Measurements from ENCODE around the gene XIRP1.

Gene XIRP1

DNA sequence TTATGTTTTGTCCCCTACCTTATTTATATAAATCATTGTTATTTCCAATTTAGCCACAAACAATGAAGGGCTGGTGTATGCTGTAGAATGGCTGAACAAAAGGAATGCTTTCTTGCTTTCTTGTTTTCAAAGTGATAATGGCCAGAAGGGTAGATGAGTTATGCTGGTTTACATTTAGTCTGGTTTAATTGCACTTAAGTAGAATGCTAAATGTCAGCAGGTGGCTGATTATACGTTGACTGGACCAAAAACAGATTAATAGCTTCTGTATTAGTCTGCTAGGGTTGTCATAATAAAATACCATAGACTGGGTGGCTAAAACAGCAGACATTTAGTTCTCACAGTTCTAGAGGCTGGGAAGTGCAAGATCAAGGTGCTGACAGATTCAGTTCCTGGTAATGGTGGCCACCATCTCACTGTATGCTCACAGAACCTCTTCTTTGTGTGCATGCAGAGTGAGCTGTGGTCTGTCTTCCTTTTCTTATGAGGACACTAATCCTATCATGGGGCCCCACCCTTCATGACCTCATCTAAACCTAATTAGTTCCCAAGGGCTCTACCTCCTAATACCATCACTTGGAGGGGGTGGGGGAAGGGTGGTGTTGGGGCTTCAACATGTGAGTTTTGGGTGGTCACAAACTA is 17.1 kb upstream of the XIRP1 start:
- DNase-seq (ENCODE audit: low spot score), result no peak

DNA sequence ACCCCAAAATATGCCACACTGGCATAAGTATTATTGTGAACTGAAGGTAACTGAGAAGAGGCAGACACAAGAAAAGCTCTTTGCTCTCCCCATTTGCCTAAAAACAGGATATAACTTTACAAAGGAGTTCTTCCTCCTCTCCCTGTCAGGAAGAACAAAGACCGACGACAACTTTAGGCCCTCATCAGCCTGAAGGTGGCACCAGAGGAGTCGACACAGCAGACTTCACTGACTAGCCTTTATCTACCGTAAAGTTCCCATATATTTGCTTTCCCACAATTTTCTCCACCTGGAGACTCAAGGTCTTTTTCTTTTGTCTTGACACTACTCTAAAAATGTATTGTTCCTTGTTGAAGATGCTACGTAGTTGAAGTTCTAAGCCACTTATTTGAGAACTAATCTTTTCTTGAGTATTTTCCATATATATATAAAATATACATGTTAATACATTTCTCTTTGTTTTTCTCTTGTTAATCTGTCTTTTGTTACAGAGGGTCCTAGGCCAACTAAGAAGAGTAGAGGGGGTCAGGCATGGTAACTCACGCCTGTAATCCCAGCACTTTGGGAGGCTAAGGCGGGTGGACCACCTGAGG is 16.2 kb upstream of the XIRP1 start:
- DNase-seq (ENCODE audit: low spot score), result peak; percentile 55

DNA sequence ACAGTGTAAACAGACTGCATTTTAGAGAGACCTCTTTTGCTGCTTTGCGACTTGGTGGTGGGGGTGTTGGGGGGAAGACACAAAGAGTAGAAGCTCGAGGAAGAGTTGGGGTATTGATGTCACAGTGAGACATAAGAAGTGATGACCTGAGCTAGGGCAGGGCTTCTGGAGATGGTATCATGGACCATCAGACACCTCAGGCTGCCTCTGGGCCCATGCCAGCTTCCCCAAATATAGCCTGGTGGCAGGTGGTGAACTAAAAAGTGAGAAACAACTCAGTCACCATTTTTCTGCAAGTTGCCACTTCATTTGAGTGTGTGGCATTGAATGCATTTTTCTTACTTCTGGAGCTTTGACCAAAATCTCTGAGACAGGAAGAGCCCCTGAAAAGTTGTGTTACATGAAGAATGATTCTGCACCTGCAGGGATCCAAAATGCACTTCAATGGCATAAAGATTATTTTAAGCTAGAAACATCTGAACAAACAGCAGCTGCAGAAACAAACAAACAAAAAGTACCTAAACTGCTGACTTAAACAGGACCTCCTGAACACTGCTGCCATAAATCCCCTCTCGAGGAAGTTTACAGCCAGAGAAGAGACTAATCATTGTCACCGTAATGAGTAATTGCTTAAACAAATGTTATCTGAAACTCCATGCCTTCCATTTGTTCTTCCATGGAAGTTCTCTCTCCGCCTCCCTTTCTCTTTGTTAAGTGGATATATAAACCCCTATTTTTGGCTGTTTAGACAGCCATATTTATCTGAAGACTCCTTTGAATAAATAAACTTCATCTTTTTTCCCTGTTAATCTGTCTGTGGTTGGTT is 15.2 kb upstream of the XIRP1 start:
- DNase-seq (ENCODE audit: low spot score), result no peak

DNA sequence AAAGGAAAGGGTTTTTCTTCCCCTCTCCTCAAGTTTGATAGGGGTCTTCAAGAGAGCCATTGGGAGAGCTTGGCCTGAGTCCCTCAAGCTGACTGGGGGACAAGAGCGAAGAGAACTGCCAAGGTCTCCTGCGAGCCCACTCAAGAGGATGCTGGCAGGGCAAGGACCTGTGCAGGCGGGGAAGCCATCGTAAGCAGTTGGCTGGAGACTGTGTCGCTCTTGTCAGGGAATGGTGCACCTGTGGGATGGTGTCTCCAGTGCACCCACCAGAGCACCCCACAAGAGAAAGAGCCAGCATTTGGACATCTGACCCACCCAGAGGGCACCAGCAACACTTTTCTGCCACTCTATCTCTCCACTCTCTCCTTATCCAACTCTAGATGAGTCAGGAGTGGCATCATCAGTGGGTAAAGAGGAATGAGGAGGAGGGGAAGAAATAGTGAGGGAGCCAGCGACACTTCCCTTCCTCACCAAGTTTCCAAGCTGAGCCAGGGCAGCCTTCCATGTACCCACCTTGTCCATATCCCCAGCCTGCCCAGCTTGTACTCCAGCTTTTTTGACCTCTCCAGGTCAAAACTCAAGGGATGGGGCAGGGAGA is 13.6 kb upstream of the XIRP1 start:
- DNase-seq (ENCODE audit: low spot score), result no peak

DNA sequence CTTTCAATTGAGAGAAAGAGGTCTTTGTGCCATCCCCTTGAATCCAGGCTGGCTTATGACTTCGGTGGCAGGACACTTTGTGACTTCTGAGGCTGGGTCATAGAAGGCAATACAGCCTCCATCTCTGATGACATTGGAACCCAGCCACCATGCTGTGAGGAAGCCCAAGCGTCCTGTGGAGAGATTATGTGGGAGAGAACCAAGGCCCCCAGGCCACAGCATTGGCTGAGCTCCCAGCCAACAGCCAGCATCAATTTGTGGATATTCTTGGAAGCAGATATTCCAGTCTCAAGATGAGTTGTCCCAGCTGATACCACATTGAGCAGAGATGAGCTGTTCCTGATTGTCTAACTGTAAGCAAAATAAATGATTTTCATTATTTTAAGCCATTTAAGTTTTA is 12.7 kb upstream of the XIRP1 start:
- no peak for DNase-seq (ENCODE audit: low spot score)

DNA sequence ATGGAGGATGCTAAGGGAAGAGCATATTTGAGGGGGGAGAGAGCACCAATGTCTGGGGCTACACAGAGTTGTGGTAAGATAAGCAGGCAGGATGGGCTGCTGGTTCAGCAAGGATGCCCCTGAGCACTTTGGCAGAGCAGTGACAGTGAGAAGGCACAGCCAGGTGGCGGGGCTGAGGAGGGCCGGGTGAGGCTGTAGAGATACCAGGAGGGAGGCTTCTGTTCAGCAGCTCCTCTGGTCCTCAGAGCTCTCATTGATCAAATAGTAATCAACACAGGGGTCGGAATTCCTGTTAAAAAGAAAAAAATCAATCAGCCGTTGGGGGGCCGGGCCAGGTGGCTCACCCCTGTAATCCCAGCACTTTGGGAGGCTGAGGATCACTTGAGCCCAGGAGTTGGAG is 11.5 kb upstream of the XIRP1 start:
- no peak for DNase-seq (ENCODE audit: low spot score)

DNA sequence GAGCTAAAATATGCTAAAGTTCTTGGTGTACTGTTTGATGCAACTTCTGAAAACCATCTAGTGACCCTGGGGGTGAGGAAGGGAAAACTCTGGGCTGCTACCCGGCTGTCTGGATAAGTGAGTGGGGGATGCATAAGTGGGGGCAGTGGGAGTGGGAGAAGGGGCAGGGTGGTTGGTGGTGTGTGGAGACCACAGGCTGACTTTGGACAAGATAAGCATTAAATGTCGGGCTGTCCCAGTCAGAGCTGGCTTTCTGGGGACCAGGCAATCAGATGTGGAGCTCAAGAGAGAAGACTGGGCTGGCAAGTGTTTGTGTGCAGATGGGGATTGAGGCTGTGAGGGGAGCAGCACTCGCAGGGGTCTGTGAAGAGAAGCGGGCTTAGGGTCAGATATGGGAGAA is 11.0 kb upstream of the XIRP1 start:
- no peak for DNase-seq (ENCODE audit: low spot score)

DNA sequence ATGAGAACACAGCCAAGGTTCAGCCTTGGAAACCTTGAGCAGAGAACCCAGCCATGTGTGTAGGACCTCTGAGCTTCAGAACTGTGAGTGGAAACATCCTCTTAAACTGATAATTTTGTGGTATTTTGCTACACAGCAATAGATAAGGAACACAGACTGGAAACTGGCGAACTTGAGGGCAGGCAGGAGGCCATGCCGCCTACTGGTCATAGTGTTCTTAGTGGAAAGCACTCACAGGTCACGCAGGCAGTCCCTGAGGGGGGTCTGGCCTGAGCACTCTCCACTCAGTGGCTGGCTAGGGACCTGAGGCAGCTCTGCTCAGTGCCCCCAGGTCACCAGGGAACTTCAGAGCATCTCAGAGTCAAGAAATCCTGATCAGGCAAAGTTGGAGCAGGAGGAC is 9.7 kb upstream of the XIRP1 start:
- no peak for DNase-seq (ENCODE audit: low spot score)

DNA sequence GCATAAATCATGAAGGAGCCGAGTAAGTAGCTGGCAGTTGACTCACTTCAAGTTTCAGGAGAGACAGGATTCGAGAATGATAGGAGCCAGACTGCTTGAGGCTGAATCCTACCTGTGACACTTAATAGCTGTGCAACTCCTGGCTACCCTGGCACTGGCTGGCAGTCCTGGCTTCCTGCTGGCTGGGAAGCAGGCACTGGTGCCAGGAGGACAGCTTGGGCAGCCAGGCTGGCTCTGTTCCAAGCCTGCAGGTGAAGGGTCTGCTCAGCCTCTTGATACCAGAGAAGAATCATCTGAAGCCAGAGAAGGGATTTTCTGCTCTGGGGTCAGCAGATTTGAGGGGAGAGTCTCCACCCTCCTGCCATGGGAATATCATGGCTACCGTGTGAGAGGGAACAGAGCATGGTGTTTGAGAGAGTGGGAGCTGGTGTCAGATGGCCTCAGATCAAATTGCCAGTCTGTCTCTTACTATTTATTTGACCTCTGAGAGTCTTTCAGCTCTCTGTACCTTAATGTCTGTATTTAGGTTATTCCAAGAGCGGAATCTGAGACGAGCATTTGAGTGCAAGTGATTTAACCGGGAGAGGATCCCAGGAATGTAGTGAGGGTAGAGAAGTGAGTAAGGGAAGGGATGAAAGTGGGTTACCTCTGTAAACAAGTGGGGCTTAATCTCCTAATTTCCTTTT is 4.4 kb upstream of the XIRP1 start:
- DNase-seq (ENCODE audit: low spot score), result peak; percentile 25

DNA sequence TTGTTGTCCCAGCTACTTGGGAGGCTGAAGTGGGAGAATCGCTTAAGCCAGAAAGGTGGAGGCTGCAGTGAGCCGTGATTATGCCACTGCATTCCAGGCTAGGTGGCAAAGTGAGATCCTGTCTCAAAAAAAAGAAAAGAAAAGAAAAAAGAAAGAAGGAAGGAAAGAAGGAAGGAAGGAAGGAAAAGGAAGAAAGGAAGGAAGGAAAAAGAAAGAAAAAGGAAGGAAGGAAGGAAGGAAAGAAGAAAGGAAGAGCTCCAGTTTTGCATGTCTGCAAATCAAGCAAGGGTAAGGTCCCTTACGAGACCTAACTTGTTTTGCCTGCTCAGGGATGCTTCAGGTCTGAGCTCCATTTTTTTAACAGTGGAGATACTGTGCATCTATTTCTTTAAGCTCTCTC is 3.6 kb upstream of the XIRP1 start:
- no peak for DNase-seq (ENCODE audit: low spot score)

DNA sequence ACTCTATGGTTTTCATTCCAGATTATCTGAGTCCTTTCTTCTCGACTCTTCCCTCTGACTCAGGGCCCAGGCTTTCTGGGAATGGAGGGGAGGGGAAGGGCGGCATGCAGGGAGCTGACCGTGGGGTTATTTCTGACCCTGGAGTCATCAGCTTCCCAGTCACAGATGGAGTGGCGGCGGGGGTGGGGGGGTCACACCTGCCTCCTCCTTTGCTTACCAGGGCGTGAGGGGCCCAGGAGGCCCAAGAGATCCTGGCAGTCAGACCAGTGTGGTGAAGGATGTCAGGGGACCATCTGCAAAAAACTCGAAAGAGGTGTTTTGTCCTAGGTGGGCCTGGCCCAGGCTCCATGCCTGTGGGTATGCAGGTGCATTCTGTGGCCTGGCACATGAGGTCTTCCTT is 996 bp upstream of the XIRP1 start:
- DNase-seq (ENCODE audit: low spot score), result peak; percentile 80

DNA sequence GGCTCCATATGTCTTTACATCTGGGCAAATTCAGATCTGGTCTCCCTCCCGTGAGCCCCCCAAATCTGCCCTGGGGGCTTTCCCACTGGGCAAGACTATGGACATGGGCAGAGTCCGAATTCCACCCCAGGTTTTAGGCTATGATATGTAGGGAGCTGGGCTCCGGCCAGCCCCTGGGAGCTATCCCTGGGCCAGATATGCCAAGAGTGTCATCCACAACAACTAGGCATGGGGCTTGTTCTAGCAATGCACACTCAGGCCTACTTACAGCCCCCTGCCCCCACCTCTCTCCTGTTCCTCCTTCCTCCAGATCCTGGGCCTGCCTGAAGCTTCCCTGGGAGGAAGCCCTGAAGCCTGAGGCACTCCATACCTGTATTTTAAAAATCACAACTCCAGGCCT is 622 bp downstream of the XIRP1 start:
- no peak for DNase-seq (ENCODE audit: low spot score)

DNA sequence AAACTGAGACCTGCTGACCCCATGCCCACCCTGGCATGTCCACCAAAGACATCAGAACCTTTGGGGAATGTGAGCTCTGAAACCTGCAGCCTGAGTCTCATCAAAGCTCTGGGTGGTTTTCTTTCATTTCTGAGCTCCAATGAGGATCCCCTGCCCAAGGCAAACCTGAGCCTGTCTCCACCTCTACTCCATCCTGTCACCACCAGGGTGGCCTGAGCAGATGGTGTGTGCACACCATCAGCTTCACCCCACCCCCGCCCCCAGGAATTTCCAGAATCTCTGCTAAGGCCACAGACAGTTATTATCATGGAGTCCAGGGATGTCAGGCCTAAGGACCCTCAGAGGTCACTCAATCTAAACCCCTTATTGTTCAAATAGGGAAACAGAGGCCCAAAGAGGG is 1.3 kb downstream of the XIRP1 start:
- DNase-seq (ENCODE audit: low spot score), result no peak

DNA sequence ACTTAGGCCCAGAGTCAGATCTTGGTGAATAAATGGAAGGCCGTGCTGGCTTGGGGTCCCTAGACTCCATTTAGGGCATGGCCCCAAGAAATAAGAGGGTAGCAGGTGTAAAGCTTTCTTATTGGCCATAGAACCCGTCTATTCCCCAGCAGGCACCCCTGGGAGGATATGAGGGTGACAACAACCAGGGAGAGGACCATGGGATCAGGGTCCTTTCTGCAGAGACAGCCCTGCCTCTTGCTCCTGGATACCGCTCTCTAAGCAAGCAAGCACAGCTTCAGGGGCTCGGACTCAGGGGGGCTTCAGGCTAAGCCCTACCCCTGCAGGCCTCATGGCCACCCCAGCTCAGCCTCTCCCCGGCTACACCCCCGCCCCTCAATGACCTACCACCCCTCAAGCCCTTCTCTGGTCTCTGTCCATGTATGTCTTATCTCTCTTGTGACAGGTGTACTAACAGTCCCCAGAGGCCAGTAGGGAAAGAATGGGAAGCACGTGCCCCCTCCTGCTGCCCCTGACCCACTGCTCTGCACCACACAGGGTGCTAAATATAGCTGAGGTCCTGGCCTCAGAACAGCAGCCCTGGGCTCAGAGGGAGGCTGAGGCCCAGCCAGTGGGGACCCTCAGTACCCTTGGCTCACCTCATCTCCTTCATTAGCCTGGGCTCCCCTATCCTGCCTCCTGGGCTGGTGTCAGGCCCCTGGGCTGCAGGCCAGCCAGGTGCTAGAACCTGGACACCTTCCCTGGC is 1.9 kb downstream of the XIRP1 start:
- DNase-seq (ENCODE audit: low spot score), result no peak

DNA sequence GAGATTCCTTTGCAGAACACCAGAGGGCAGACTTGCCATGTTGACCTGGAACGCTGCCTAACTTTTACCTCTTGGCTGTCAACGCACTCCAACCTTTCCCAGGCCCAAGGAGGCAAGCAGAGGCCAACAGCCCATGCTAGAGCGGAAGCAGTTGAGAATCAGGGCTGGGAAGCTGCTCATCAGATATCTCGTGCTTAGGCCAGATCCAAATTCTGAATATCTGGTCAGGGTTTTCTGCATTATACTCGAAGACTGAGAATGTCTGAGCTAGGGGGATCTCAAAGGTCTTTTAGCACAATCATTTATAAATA is 2.5 kb downstream of the XIRP1 start:
- peak; percentile 77 for DNase-seq (ENCODE audit: low spot score)

DNA sequence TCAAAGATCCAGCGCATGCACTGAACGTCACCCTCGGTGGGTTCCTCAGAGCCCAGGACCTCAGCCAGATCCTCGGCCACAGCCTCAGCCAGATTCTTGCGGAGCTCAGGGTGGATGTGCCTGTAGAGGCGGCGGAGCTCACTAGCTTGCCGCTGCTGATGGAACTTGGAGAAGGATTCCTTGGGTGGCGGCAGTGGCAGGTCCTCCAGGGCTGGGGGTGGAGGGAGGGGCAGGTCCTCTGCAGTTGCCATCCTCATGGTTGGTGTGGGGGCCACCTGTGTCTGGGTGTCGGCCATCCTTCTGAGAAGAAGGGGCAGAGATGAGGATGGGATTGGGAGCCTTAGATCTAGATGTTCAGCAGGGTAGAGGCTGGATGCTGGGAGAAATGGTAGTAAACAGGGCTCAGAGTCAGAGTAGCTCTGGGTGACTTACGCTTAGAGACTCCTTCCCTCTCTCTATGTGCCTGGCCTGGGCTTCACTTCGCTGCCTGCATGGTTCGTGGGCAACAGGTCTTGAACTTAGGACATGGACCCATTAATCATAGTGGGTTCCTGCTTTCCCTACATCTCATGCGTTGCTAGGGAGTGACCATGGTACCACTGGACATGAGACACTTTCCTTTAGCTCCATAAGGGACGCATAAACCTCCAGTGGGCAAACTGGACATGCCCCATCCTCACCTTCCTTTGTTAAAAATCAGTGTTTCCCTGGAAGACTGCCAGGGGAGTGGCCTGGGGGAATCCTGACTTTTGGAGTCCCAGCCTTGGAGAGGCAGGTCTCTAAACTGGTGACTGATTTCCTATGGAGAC is 3.0 kb downstream of the XIRP1 start:
- no peak for DNase-seq (ENCODE audit: low spot score)

DNA sequence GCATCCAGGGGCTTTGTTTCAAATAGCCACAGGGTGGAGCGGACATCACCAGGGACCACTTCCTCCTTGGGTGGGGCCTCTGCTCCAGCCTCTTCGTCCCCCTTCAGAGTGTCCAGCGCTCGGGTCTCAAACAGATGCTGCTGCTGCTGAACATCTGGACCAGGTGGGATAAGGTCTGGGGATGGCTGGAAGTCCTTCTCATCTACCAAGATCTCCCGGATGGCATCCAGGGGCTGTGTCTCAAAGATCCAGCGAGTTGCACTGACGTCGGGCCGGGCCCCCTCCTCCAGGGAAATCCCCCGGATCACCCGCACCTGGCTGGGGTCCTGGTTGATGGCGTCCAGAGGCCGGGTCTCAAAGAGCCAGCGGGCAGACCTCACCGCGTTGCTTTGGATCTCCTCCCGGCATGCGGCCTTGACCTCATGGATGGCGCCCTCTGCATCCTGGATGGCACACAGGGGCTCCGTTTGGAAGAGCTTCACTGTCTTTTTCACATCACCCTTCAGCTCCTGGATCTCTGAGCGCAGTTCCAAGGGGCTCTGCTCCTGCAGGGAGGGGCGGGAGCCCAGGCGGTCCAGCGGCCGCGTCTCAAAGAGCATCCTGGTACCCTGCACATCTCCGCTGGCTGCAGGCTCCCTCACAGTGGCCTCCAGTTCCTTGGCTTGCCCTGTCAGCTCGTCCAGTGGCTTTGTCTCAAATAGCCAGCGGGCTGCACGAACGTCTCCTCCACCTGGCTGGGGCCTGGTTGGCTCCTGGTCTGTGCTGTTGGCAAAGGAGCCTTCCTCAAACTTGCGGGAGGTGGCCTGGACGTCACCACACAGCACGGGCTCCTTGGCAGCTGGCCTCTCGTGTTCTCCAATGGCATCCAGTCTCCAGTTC is 3.9 kb downstream of the XIRP1 start:
- no peak for DNase-seq (ENCODE audit: low spot score)

DNA sequence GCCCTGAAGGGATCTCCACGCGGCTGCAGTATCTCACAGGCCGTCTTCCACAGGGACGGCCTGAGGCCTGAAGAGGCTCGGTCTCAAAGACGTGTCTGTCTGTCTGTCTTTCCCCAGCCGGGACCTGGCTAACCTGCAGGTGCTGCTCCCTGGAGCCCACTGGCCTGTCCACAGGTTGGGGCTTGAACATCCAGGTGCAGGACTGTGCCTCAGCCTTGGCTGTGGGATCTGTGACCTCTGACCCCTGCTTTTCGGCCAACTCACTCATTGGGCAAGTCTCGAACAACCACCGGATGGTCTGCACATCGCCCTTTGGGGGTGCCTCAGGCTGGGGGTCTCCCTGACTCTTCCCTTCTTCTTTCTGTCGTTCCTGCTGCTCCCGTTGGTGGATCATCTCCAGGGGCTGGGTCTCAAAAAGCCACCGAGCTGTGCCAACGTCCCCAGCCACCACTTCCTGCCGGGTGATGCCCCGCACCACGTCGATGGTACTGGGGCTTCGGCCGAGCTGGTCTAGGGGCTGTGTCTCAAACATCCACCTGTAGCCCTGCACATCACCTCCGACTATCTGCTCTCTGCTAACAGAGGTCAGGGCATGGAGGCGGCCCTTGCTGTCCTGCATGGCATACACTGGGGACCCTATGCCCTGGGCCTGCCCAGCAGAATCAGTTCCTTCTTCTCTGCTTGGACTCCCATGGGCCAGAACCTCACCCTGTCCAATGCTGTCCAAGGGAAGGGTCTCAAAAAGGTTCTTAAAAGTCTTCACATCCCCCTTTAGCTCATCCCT is 4.8 kb downstream of the XIRP1 start:
- no peak for DNase-seq (ENCODE audit: low spot score)

DNA sequence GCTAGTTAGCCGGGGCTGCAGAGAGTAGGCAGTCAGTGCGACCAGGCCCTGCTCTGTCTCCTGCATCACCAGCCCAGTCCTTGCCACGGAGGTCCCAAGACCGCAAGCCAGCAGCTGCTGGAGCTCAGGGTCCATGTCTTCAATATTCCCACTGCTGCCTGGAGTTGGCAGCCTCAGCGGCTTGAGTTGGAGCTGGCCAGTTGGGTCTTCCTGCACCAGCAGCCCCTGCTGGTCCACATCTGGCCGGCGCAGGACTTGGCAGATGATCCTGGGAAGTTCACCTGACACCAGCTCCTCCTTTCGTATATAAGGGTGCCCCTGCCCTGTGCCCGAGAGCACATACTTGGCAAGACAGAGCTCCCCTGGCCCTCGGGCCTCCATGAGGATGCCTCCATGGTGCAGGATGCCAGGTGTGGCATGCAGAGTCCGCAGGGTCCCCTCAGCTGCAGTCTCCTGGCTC is 5.7 kb downstream of the XIRP1 start:
- no peak for DNase-seq (ENCODE audit: low spot score)

Data from kidney tubule cell (primary cell).